ENCODE data around the gene CALCOCO2.
"Not testable (repeated sequence)": the region's sequence is repeated elsewhere in the genome, so short reads cannot be mapped to it uniquely, and the experiment has no call there.

Gene CALCOCO2

GRCh38 chr17:48830840-48831548 lies at the start of gene CALCOCO2:
Gene CALCOCO2, plus strand, starts transcription at chr17:48831035. Its CDS starts 10,673 bp downstream, at chr17:48841708.
- DNase-seq, result peak; percentile 72

GRCh38 chr17:48787828-48788227 lies 43.0 kb upstream of the CALCOCO2 start:
- DNase-seq, result no peak

- no peak for DNase-seq
Observed at GRCh38 chr17:48790607-48791127, 40.2 kb upstream of the CALCOCO2 start.

GRCh38 chr17:48791128-48792032 lies 39.5 kb upstream of the CALCOCO2 start:
- no peak for DNase-seq

GRCh38 chr17:48792033-48792798 lies 38.6 kb upstream of the CALCOCO2 start:
- DNase-seq, result no peak

- no peak for DNase-seq
Observed at GRCh38 chr17:48795444-48796162, 35.2 kb upstream of the CALCOCO2 start.

GRCh38 chr17:48796163-48796522 lies 34.7 kb upstream of the CALCOCO2 start:
- DNase-seq, result not testable (repeated sequence)

GRCh38 chr17:48799069-48799723 lies 31.6 kb upstream of the CALCOCO2 start:
- DNase-seq, result no peak

GRCh38 chr17:48800626-48801217 lies 30.1 kb upstream of the CALCOCO2 start:
- no peak for DNase-seq

GRCh38 chr17:48804936-48805411 lies 25.9 kb upstream of the CALCOCO2 start:
- DNase-seq, result no peak

- DNase-seq, result no peak
Observed at GRCh38 chr17:48809182-48809581, 21.7 kb upstream of the CALCOCO2 start.

- DNase-seq, result no peak
Observed at GRCh38 chr17:48812001-48812400, 18.8 kb upstream of the CALCOCO2 start.

- DNase-seq, result no peak
Observed at GRCh38 chr17:48814504-48814903, 16.3 kb upstream of the CALCOCO2 start.

GRCh38 chr17:48815311-48815710 lies 15.5 kb upstream of the CALCOCO2 start:
- no peak for DNase-seq

- DNase-seq, result no peak
Observed at GRCh38 chr17:48816438-48816773, 14.4 kb upstream of the CALCOCO2 start.

GRCh38 chr17:48816774-48817590 lies 13.9 kb upstream of the CALCOCO2 start, which contains the start of gene TTLL6:
Gene TTLL6, minus strand, starts transcription at chr17:48817229. Its CDS starts 157 bp downstream, at chr17:48817072.
- DNase-seq, result peak; percentile 95

GRCh38 chr17:48818361-48818841 lies 12.4 kb upstream of the CALCOCO2 start:
- DNase-seq, result no peak

- DNase-seq, result no peak
Observed at GRCh38 chr17:48819466-48819865, 11.4 kb upstream of the CALCOCO2 start.

GRCh38 chr17:48820936-48821335 lies 9.9 kb upstream of the CALCOCO2 start:
- DNase-seq, result not testable (repeated sequence)
